DOHH2 (cell line): Measurements from ENCODE around the gene CCDC197.

Source experiments
- H3F3A ChIP-seq: fragments of 200-600 bp; sonication (generic), shearing (Covaris generic); 2 replicates; pipeline ENCODE4 v1.6.0; 2016; ENCODE audit warnings: antibody characterized with exemption, mild to moderate bottlenecking; ENCODE audit not compliant: control insufficient read depth, insufficient read depth
- H3K27ac ChIP-seq: fragments of 200-600 bp; sonication (generic); 2 replicates; pipeline ENCODE4 v1.5.1; 2014; ENCODE audit warnings: low read depth, mild to moderate bottlenecking, low read length, moderate library complexity
- H3K27me3 ChIP-seq: fragments of 200-600 bp; sonication (generic); 2 replicates; pipeline ENCODE4 v1.6.1; 2014; ENCODE audit warnings: mild to moderate bottlenecking, low read length, mixed read lengths; ENCODE audit not compliant: control insufficient read depth
- H3K36me3 ChIP-seq: fragments of 200-600 bp; sonication (generic); 2 replicates; pipeline ENCODE4 v1.6.1; 2014; ENCODE audit warnings: mild to moderate bottlenecking, low read length, moderate library complexity, mixed read lengths; ENCODE audit not compliant: control insufficient read depth
- H3K4me1 ChIP-seq: fragments of 200-600 bp; sonication (generic); 2 replicates; pipeline ENCODE4 v1.6.1; 2014; ENCODE audit warnings: mild to moderate bottlenecking, low read length, mixed read lengths; ENCODE audit not compliant: control insufficient read depth
- H3K4me2 ChIP-seq: fragments of 200-600 bp; sonication (generic); 2 replicates; pipeline ENCODE4 v1.6.0; 2014; ENCODE audit warnings: mild to moderate bottlenecking, low read length, moderate library complexity
- H3K4me3 ChIP-seq: fragments of 200-600 bp; sonication (generic); 2 replicates; pipeline ENCODE4 v1.5.1; 2014; ENCODE audit warnings: mild to moderate bottlenecking, low read length, mixed read lengths
- H3K79me2 ChIP-seq: fragments of 200-600 bp; sonication (generic); 2 replicates; pipeline ENCODE4 v1.6.1; 2014; ENCODE audit warnings: mild to moderate bottlenecking, low read length, mixed read lengths; ENCODE audit not compliant: control insufficient read depth
- H3K9me2 ChIP-seq: fragments of 200-600 bp; sonication (generic); replicated peaks from 2 replicates; pipeline ENCODE4 v1.6.1; 2014; ENCODE audit warnings: mild to moderate bottlenecking, low read length, mixed read lengths; ENCODE audit not compliant: control insufficient read depth
- H3K9me3 ChIP-seq: fragments of 200-600 bp; sonication (generic); 2 replicates; pipeline ENCODE4 v1.6.1; 2014; ENCODE audit warnings: antibody characterized with exemption, low read length, mixed read lengths; ENCODE audit not compliant: control insufficient read depth, insufficient read depth
- H4K20me1 ChIP-seq: fragments of 200-600 bp; sonication (generic); 2 replicates; pipeline ENCODE4 v1.6.0; 2014; ENCODE audit warnings: low read depth, mild to moderate bottlenecking, antibody characterized with exemption, low read length, moderate library complexity; ENCODE audit not compliant: control insufficient read depth, insufficient read depth
- CTCF ChIP-seq: fragments of 200-600 bp; sonication (generic); IDR thresholded peaks from one replicate; pipeline ENCODE4 v1.5.1; 2014; ENCODE audit warnings: antibody characterized with exemption, mild to moderate bottlenecking, low read depth, low read length; ENCODE audit not compliant: poor library complexity, severe bottlenecking
- EZH2phosphoT487 ChIP-seq: fragments of 200-600 bp; sonication (generic); IDR thresholded peaks from 2 replicates; pipeline ENCODE4 v1.6.1; 2017; ENCODE audit warnings: borderline replicate concordance, mild to moderate bottlenecking, antibody characterized with exemption, low read length, moderate library complexity, mixed read lengths

Gene CCDC197

DNA sequence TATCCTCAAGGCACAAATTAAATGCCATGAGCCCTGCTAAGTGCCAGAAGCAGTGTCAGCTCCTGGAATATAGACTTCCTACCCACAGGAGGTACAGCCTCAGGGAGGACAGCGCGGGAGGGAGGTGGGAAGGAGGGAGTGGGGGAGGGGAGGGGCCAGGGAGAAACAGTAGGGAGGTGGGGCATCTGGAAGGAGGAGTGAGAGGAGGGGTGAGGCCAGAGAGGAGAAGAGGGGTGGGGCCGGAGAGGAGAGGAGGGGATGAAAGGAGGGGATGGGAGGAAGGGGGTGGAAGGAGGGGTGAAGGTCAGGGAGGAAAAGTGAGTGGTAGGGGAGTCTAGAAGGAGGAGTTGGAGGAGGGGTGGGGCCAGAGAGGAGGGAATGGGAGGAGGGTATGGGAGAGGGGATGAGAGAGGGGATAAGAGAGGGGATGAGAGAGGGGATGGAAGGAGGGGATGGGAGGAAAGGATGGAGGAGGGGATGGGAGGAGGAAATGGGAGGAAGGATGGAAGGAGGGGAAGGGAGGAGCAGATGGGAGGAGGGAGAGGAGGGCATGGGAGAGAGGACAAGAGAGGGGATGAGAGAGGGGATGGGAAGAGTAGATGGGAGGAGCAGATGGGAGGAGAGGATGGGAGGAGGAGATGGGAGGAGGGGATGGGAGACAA, 9.2 kb upstream of the CCDC197 start:
- Histone ChIP-seq H3K9me2 (no peaks in the 10 kb centered on the region), H3K27me3 (no peaks in the 10 kb centered on the region), H4K20me1 (no peaks in the 10 kb centered on the region), H3K79me2 (no peaks in the 10 kb centered on the region), H3K4me3 (no peak overlapping the region), H3K36me3 (no peaks in the 10 kb centered on the region), H3K27ac (no peak overlapping the region), H3K4me1 (peaks cover 13% of the 10 kb centered on the region), H3K9me3 (no peaks in the 10 kb centered on the region), H3K4me2 (no peak overlapping the region), H3F3A (no peaks in the 10 kb centered on the region)
- TF ChIP-seq EZH2phosphoT487 (no peak), CTCF (no peak)

- H3K4me1 ChIP-seq, result peaks cover 11% of the 10 kb centered on the region
- H3K4me2 ChIP-seq, result no peak overlapping the region
These were observed 7.2 kb upstream of the CCDC197 start for GRCh38 chr14:93989939-93990338.

DNA sequence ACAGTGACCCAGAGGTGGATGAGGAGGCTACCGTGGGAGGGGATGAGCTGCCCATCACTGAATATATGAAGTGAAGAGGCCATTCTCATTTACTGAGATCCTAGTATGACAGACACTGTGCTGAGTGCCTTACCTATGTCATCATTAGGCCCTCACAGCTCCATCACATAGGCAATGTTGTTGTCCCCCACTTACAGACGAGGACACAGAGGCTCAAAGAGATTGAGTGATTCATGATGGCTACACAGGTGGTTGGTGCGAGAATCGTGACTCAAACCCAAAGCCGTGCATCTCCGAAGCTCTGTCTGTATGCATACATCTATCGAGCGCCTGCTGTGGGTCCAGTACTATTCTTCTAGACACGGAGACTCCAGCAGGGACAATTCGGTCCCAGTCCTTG, 5.9 kb upstream of the CCDC197 start:
- Histone ChIP-seq H4K20me1 (no peaks in the 10 kb centered on the region), H3K79me2 (no peaks in the 10 kb centered on the region), H3K36me3 (no peaks in the 10 kb centered on the region), H3K4me1 (peaks cover 8% of the 10 kb centered on the region; the same call in 1 of the 2 replicates), H3K9me2 (no peaks in the 10 kb centered on the region), H3F3A (no peaks in the 10 kb centered on the region), H3K27ac (no peak overlapping the region), H3K4me2 (no peak overlapping the region), H3K9me3 (no peaks in the 10 kb centered on the region), H3K27me3 (no peaks in the 10 kb centered on the region), H3K4me3 (no peak overlapping the region)
- TF ChIP-seq EZH2phosphoT487, result no peak
- TF ChIP-seq CTCF, result no peak

More at GRCh38 chr14:93989939-93990338, 7.2 kb upstream of the CCDC197 start:
- Histone ChIP-seq H3K36me3 (no peaks in the 10 kb centered on the region), H3K79me2 (no peaks in the 10 kb centered on the region), H3F3A (no peaks in the 10 kb centered on the region), H4K20me1 (no peaks in the 10 kb centered on the region), H3K27me3 (no peaks in the 10 kb centered on the region), H3K9me3 (no peaks in the 10 kb centered on the region), H3K27ac (no peak overlapping the region), H3K4me3 (no peak overlapping the region), H3K9me2 (no peaks in the 10 kb centered on the region)
- TF ChIP-seq CTCF, result no peak
